ENCODE data around the gene EIF3L. TPM values are rescaled to one million over a fixed set of nuclear protein-coding genes. Genes with fewer than 3 reads are reported as not detected.

EIF3L gene
- polyA plus RNA-seq, 1 of the 3 experiments (the other 2 are of a cell fraction), result 478 TPM

DNA sequence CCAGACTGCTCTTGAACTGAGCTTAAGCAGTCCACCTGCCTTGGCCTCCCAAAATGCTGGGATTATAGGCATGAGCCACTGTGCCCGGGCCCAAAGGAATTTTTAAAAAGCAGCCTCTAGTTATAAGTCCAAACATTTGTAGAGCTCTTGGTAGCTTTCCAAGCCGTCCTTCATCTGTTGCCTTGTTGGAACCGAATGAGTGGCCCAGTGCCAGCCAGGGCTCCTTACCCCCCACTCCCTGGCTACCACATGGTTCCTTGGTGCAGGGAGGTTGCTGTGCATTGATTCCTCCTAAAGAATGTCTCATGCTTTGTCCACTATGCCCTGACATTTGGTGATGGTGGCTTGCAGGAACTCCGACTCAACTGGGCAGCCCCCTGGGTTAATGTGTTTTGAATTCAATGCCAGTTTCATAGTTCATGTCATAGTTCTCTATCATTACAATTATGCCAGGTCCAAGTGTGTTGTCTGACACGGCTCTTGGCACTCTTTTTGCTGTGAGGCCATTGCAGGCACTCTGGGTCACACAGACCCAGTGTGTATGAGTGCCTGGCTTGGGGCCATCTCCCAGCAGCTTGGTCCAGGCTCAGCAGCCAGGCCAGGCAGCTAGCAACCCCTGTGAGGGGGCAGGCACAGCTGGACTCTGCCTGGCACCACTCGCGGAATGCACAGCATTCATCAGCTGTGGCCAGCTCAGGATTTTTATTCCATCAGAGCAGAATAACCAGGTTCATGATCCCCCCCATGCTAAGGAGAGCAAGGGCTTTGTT is 43.5 kb downstream of the EIF3L start:
- peaks cover 12% of the 10 kb centered on the region for H3F3A ChIP-seq (replicated peaks; ENCODE audit: insufficient read depth)
- whole genome bisulfite sequencing (ENCODE audit: low lambda C conversion rate), result 86% methylated on average over 5 of the region's 7 CpGs
- no peaks in the 10 kb centered on the region for H4K20me1 ChIP-seq (ENCODE audit: insufficient read depth)
- H3K4me1 ChIP-seq (ENCODE audit: control insufficient read depth in 1 of 2, insufficient read depth in 2 of 2, low read depth in 1 of 2, low read length in 1 of 2), result peaks cover 0 to 13% of the 10 kb centered on the region in 2 experiments; a peak in 1 of 4 replicates
- no peak overlapping the region for H2AFZ ChIP-seq (ENCODE audit: low read depth)
- H3K27ac ChIP-seq (ENCODE audit: low read depth in 2 of 2, low read length in 1 of 2), result no peak overlapping the region; a peak in 1 of 4 replicates
- H3K9ac ChIP-seq, result no peak overlapping the region
- TF ChIP-seq, protein P1, sequence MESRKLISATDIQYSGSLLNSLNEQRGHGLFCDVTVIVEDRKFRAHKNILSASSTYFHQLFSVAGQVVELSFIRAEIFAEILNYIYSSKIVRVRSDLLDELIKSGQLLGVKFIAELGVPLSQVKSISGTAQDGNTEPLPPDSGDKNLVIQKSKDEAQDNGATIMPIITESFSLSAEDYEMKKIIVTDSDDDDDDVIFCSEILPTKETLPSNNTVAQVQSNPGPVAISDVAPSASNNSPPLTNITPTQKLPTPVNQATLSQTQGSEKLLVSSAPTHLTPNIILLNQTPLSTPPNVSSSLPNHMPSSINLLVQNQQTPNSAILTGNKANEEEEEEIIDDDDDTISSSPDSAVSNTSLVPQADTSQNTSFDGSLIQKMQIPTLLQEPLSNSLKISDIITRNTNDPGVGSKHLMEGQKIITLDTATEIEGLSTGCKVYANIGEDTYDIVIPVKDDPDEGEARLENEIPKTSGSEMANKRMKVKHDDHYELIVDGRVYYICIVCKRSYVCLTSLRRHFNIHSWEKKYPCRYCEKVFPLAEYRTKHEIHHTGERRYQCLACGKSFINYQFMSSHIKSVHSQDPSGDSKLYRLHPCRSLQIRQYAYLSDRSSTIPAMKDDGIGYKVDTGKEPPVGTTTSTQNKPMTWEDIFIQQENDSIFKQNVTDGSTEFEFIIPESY (IDR thresholded peaks at IDR 0.05; ENCODE audit: borderline replicate concordance, low read depth), result no peak
- TF ChIP-seq REST (IDR thresholded peaks at IDR 0.05; ENCODE audit: low read depth, low read length) (no peak), RCOR1 (IDR thresholded peaks at IDR 0.05; ENCODE audit: low read length) (no peak), SMC3 (IDR thresholded peaks at IDR 0.05; ENCODE audit: low read depth, low read length) (no peak), GATA2 (CRISPR knock-in tag; IDR thresholded peaks at IDR 0.05) (no peak), GABPA (IDR thresholded peaks at IDR 0.05; ENCODE audit: low read depth) (no peak), NRF1 (IDR thresholded peaks at IDR 0.05; ENCODE audit: low read depth, low read length) (no peak), JUND (IDR thresholded peaks at IDR 0.05) (no peak), TAF1 (IDR thresholded peaks at IDR 0.05; ENCODE audit: borderline replicate concordance, low read depth, low read length) (no peak), YY1 (IDR thresholded peaks at IDR 0.05; ENCODE audit: low read depth) (no peak), FOSL2 (IDR thresholded peaks at IDR 0.05; ENCODE audit: borderline replicate concordance, low read depth) (no peak), PBX3 (IDR thresholded peaks at IDR 0.05) (no peak), IRF3 (IDR thresholded peaks at IDR 0.05; ENCODE audit: low read depth, low read length) (no peak), TEAD4 (IDR thresholded peaks at IDR 0.05; ENCODE audit: borderline replicate concordance, insufficient read depth) (no peak), EZH2phosphoT487 (IDR thresholded peaks at IDR 0.05; ENCODE audit: borderline replicate concordance, low read depth) (no peak), RAD21 (IDR thresholded peaks at IDR 0.05; ENCODE audit: low read length) (no peak), POLR2AphosphoS5 (IDR thresholded peaks at IDR 0.05; ENCODE audit: low read depth, low read length) (no peak), MEF2A (IDR thresholded peaks at IDR 0.05; ENCODE audit: borderline replicate concordance, low read depth) (no peak)
- TF ChIP-seq, protein P2, sequence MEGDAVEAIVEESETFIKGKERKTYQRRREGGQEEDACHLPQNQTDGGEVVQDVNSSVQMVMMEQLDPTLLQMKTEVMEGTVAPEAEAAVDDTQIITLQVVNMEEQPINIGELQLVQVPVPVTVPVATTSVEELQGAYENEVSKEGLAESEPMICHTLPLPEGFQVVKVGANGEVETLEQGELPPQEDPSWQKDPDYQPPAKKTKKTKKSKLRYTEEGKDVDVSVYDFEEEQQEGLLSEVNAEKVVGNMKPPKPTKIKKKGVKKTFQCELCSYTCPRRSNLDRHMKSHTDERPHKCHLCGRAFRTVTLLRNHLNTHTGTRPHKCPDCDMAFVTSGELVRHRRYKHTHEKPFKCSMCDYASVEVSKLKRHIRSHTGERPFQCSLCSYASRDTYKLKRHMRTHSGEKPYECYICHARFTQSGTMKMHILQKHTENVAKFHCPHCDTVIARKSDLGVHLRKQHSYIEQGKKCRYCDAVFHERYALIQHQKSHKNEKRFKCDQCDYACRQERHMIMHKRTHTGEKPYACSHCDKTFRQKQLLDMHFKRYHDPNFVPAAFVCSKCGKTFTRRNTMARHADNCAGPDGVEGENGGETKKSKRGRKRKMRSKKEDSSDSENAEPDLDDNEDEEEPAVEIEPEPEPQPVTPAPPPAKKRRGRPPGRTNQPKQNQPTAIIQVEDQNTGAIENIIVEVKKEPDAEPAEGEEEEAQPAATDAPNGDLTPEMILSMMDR (IDR thresholded peaks at IDR 0.05), result no peak
- TF ChIP-seq, protein P3, sequence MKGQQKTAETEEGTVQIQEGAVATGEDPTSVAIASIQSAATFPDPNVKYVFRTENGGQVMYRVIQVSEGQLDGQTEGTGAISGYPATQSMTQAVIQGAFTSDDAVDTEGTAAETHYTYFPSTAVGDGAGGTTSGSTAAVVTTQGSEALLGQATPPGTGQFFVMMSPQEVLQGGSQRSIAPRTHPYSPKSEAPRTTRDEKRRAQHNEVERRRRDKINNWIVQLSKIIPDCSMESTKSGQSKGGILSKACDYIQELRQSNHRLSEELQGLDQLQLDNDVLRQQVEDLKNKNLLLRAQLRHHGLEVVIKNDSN (IDR thresholded peaks at IDR 0.05; ENCODE audit: borderline replicate concordance, low read depth), result no peak
- no peak overlapping the region for H3K4me3 ChIP-seq (ENCODE audit: low read depth in 2 of 2, low read length in 1 of 2)
- H3K9me3 ChIP-seq, result no peaks in the 10 kb centered on the region
- H3K36me3 ChIP-seq (replicated peaks in 1 of 2; ENCODE audit: control insufficient read depth in 1 of 2, insufficient read depth in 2 of 2, low read length in 1 of 2), result peaks cover 28 to 37% of the 10 kb centered on the region in 2 experiments
- POLR2A ChIA-PET, result interaction anchor here (0.6 to 1.5 kb wide), 3 partner anchors 13 to 49 kb away, joined by 3 to 6 read pairs (median 4); partner anchors contain the start of genes ANKRD54 and MICALL1
- no peaks in the 10 kb centered on the region for H3K79me2 ChIP-seq (ENCODE audit: insufficient read depth)
- CTCF ChIA-PET, result interaction anchor here (0.8 to 5.5 kb wide), 4 partner anchors 12 to 75 kb away, joined by 3 to 16 read pairs (median 4); partner anchors contain the start of gene MICALL1
- H3K9me2 ChIP-seq, result no peaks in the 10 kb centered on the region
- H3K4me2 ChIP-seq, result no peak overlapping the region
- no peak for DNase-seq
- no peaks in the 10 kb centered on the region for H3K27me3 ChIP-seq (ENCODE audit: insufficient read depth)

Measured in SK-N-SH (cell line).